Femur (tissue), 1 donor: Measurements from ENCODE around the gene DEPDC5.
"Not testable (repeated sequence)": the region's sequence is repeated elsewhere in the genome, so short reads cannot be mapped to it uniquely, and the experiment has no call there.

Experiments used
- DNase-seq: peaks from one replicate; pipeline ENCODE4 v3.0.0-alpha.2; 2017

DEPDC5 gene

DNA sequence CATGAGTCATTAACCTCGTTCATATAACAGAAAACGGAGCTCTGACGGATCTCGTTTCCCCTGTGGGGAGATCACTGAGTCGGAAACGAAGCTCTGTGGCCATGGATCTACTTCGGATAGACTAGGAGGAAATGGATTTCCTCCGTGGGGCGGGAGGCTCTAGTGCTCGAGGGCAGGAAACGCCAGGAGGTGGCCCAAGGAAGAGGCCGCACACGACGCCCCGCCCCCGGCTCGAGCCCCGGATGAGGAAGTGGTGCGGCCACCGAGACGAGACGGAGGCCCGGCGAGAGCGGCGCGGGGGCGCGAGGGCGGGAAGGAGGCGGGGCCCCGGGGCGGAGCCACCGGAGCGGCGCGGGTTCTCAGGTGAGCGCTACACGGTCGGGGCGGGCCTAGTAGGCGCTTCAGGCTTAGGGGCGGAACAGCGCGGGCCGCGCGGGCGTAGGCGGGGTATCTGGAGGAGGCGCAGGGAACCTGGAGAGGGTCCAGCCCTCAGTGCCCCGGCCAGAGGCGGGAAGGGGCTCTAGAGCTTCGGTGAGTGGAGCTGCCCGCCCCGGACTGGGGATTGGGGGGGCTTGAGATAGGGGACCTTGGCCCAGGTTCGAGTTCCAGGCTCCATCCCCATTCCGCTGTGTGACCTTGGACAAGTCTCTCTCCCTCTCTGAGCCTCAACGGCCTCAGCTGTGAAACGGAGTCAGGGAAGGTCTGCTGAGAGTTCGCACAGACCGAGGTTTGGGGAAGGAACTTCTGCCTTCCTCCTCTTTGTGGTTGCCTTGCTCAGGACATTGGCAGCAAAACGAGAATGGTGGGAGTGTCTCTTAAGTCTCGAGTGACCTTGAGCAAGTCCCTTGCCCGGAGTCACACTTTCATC is at the start of gene DEPDC5:
DEPDC5 (plus strand) TSS at position 386 of the 868 bp plus-strand sequence. CDS start 903 bp downstream, outside the sequence.
- peak; percentile 97 for DNase-seq

DNA sequence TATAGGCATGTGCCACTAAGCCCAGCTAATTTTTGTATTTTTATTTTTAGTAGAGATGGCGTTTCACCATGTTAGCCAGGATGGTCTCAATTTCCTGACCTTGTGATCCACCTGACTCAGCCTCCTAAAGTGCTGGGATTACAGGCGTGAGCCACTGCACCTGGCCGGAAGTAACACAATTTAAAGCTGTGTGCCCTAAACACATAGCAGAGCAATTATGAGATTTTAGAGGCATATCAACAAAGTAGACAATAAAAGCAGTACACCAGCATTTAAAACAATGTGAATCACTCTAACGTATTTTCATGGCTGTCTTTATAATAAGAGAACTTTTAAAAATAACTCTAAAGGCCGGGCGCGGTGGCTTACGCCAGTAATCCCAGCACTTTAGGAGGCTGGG is 46.3 kb upstream of the DEPDC5 start:
- no peak for DNase-seq

DNA sequence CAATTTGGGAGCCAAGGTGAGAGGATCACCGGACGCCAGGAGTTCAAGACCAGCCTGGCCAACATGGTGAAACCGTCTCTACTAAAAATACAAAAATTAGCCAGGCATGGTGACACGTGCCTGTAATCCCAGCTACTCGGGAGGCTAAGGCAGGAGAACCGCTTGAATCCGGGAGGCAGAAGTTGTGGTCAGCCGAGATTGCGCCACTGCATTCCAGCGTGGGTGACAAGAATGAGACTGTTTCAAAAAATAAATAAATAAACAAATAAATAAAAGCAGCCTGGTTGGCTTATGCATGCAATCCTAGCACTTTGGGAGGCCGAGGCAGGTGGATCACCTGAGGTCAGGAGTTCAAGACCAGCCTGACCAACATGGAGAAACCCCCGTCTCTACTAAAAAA is 42.6 kb upstream of the DEPDC5 start:
- DNase-seq: not testable (repeated sequence)

DNA sequence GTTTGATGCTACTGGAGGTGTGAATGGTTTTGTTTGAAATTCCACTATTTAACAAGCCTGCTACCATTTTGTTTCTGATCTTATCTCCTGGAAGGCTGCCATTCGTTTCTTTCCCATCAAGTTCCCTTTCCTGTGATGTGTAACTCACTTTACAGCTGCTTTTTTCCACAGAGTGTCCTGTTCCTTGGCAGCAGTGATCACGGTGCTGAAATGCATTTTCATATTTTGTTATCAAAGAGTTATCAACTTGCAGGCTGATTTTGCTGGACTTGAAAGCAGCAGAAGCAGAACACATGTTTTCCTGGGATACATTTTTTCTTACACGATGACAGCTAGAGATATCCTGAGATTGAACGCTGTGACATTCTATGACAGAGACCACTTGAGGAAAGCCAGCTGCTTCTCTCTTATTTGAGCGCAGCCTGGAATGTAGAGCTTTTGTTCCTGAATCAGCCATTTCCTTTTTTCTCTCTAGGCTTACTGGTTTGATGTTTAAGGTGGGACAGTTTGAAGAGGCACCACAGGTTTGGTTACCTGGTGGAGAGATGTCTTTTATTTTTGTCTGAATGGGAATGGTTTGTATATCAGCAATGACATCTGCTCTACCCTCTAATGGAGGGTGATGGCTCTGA is 38.6 kb upstream of the DEPDC5 start:
- DNase-seq: no peak

DNA sequence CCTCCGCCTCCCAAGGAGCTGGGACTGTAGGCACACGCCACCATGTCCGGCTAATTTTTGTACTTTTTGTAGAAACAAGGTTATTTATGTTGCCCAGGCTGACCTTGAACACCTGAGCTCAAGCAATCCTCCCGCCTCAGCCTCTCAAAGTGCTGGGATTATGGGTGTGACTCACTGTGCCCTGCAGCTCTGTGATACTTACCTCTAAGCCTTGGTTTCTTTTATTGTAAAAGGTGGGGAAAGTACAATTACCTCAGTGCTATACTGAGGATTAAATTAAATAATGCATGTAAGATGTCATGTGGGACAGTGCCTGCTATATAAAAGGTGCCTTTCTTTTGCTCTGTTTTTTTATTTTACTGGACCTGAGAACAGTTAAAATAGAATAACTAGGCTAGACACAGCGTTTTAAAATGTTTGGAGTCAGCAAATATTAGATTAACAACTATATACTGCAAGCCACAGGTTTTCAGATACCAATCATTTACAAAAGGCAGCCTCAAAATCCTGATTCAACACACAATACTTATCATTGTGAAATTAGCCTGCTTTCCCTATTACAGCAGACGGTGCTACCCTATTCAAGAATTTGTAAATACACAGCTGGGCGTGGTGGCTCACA is 33.9 kb upstream of the DEPDC5 start:
- no peak for DNase-seq

DNA sequence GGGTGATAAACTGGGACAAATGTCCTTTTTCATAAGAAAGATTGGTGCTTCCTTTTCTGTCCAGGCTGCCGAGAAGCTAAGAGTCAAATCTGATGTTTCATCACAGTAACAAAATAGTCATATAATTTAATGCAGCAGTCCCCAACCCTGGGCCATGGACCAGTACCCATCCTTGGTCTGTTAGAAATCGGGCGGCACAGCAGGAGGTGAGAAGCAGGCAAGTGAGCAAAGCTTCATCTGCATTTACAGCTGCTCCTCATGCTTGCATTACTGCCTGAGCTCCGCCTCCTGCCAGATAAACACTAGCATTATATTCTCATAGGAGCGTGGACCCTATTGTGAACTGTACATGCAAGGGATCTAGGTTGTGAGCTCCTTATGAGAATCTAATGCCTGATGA is 30.1 kb upstream of the DEPDC5 start:
- no peak for DNase-seq

DNA sequence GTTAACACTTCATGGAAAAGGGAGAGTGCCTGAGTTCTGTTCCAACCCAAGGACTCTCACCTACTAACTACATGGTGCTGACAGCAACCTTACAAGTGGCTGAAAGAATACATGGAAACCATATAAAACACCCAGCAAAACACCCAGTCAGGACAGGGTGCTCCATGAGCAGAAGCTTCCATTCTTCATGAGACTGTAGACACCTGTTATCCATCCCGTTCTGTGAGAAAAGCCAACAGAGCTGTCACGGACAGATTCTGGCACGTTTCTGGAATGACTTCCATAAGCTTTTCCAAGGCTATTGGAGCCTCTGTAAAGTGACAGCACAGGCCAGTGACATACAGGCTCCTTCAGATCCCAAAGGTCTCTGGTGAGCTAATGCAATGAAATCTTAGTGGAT is 27.1 kb upstream of the DEPDC5 start:
- no peak for DNase-seq

DNA sequence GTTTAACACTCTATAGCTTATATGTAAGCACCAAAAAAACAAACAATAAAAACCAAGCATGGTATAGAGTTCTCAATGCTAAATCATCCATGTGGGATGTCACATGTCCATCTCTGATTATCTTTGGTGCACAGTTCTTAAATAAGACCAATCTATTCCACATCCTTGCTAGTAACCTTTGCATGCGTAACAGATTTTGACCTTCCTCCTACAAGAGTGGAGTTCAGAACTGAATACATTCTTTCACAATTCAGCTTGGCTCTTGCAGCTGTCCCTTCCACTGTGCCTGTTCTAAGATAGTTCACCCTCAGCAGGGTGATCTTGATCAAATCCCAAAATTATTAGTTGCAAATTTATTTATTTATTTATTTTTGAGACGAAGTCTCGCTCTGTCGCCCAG is 25.0 kb upstream of the DEPDC5 start:
- DNase-seq: no peak

DNA sequence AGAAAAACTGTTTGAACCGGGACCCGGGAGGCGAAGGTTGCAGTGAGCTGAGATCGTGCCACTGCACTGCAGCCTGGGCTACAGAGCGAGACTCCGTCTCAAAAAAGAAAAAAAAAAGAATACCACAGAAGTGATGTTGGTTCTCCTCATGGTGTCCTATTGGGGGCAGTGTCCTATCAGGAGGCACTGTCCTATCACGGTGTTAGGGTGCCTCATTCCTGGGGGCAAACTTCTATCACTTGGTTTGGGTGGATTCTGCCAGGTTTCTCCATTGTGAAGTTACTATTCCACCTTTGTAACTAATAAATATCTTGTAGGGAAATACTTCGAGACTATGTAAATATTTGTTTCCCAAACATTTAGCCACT is 23.5 kb upstream of the DEPDC5 start:
- DNase-seq: no peak

DNA sequence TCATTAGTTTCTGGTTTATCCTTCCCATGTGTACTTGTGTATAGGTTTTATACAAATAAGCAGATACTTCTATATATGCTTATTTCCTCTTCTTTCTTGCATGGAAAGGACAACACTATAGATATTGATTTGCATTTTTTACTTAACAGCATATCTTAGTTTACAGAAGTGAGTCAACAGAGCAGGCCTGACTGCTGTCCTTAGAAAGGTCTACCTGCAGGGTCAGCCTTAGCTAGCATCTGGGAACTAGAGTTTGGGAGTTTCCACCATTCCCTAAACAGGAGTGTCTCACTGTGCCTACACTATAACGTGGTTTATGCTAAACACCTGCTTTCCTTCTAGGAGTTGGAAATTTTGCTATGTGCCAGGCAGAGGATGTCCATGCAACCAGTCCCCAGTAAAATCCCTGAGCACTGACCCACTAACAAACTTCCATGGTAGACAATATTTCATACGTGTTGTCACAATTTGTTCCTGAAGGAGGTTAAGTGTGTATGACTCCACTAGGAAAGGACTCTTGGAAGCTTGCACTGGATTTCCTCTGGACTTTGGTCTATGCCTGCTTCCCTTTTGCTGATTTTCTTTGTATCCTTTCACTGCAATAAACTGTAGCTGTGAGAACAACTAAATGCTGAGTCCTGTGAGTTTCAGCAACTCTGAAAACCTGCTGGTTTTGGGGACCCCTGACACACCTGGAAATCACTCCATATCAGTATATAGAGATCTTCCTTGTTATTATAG is 21.6 kb upstream of the DEPDC5 start:
- DNase-seq: no peak

DNA sequence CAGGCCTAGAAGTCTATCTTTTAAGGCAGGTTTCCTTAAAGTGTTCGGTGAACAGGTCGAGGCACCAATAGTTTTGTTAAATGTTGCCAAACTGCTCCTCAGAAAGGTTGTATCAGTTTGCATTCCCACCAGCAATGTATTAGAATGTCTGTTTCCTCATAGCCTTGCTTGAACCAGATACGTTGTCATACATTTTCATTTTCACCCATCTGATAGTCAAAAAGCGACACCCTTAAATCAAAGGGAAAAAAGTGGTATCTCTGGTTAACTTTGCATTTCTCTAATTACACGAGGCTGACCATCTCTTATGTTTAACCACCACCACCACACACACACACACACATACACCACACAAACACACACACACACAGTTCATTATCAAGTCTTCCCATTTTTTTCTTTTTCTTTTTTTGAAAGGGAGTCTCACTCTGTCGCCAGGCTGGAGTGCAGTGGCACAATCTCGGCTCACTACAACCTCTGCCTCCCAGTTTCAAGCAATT is 20.2 kb upstream of the DEPDC5 start:
- DNase-seq: no peak

DNA sequence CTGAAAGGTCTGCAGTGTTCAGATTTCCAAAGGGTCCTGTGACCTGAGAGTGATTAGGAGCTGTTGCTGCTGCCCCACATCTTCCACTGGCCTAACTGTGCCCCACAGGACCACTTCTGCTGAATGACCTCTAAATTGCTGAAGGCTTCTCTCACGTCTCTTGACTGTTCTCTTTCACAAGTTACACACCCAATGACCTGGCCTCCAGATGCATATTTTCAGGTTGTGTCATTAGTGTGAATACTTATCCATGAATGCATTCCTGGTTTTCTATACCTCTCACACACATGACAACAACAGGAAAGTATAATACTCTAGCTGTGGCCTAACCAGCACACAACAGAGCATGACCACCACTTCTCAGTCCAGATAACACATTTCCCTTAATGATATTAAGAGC is 19.3 kb upstream of the DEPDC5 start:
- DNase-seq: no peak

DNA sequence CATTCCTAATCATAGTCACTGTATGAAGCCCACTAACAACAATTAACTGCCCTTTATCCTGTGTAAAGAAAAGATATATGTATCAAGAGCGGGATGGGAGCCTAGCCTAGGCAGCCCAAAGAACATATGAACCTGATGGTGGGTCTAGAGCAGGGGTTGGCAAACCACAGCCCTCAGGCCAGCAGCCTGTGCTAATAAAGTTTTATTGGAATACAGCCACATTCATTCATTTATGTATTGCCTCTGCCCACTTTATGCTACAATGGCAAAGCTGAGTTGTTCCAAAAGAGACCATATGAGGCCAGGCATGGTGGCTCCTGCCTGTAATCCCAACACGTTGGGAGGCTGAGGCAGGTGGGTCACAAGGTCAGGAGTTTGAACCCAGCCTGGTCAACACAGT is 17.4 kb upstream of the DEPDC5 start:
- DNase-seq: no peak

DNA sequence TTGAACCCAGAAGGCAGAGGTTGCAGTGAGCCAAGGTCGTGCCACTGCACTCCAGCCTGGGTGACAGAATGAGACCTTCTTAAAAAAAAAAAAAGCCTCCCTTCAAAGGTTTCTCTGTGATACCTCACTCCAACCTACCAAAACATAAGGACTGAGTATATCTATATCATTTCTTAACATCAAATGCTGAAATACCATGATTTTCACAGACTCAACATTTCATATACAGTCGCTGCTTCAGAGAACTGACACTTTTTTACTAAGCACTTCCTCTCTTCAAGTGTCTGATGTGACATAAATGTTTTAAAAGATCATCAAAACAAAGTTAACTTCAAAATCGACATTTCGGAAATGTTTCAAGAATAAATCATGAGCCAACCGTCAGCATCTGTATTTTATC is 15.9 kb upstream of the DEPDC5 start:
- DNase-seq: no peak

DNA sequence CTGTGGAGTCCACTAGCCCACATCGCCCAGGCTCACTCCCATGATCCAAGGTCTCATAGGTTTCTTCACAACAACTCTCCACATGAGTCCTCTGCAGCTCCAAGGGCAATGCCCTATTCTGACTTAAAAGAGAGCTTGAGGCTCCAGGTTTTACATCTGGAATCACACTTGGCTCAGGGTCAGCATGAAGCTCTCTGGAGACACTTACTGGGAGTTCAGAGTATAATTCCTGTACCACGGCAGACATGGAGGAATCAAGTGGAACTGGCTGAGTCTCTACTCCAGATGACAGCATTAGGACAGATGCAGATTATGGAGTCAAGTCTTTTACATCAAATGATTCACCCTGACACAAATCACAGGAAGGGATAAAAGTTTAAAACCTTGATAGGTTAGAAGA is 15.3 kb upstream of the DEPDC5 start:
- DNase-seq: no peak

DNA sequence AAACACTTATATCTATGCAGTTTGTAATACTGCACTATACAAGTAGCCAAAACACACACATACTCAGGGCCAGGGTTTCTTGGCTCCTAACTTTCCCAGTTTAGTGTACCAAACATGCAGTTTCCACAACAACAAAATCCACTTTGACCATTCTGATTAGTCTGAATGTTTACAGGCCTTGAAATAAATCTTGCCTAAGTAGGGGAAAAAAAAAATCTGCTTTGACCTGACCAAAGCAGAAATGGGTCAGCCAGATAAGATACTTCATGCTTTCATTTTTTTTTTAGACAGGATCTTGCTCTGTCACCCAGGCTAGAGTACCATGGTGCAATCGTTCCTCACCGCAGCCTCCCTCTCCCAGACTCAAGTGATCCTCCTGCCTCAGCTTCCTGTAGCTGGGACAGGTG is 14.0 kb upstream of the DEPDC5 start:
- no peak for DNase-seq

DNA sequence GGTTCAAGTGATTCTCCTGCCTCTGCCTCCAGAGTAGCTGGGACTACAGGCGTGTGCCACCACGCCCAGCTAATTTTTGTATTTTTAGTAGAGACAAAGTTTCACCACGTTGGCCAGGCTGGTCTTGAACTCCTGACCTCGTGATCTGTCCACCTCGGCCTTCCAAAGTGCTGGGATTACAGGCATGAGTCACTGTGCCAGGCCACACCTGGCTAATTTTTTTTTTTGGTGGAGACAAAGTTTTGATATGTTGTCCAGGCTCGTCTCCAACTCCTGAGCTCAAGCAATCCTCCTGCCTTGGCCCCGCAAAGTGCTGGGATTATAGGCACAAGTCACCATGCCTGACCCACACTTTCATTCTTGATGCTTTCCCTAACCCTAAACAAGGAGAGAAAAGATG is 13.5 kb upstream of the DEPDC5 start:
- not testable (repeated sequence) for DNase-seq

DNA sequence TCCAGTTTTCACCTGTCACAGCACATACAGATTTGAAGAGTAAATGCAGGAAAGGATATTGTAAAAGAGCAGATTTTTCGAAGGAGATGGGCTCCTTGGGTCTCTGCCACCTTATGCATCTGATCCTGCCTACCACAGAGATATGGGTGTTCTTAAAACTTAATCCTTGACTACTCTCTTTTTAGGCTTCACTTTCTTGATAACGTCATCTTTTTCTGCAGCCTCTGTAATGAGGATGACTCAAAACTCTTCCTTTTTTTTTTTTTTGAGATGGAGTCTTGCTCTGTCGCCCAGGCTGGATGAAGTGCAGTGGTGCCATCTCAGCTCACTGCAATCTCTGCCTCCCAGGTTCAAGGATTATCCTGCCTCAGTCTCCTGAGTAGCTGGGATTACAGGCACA is 11.7 kb upstream of the DEPDC5 start:
- no peak for DNase-seq

DNA sequence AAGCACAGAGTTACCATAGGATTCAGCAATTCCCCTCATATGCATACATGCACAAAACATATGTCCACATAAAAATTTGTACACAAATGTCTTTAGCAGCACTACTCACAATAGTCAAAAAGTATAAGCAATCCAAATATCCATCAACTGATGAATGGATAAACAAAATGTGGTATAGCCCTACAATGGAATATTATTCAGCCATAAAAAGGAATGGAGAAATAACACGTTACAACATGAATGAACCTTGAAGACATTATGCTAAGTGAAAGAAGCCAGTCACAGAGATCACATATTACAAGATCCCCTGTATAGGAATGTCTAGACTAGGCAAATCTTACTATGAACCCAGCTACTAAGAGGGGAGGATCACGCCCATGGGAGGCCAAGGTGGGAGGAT is 11.1 kb upstream of the DEPDC5 start:
- no peak for DNase-seq

DNA sequence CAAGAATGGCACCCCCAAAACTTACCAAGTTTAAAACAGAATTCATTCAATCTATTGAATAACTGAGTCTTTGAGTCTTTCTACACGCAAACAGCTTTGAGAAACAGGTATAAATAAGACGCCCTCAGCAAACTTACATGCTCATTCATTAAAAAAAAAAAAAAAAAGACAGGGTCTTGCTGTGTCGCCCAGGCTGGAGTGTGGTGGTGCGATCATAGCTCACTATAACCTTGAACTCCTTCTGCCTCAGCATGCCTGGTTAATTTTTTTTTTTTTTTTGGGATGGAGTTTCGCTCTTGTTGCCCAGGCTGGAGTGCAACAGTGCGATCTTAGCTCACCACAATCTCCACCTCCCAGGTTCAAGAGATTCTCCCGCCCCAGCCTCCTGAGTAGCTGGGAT is 9.9 kb upstream of the DEPDC5 start:
- no peak for DNase-seq

DNA sequence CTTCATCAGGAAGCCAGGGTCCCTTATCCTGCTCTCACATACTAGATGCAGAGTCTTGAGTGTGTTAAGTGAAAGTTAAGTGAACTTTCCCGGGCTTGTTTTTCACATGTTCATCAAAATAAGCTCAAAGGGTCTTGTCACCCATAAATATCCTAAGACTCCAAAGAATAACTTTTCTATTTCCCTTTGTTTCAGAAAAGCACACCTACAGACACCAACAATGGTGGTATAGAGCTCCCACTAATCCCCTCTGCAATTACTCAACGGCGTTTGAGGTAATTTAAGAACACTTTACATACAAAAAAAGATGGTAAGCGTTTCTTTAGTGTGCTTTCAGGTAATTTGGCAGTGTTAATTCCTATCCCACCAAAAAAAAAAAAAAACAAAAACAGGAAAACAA is 6.4 kb upstream of the DEPDC5 start:
- no peak for DNase-seq

DNA sequence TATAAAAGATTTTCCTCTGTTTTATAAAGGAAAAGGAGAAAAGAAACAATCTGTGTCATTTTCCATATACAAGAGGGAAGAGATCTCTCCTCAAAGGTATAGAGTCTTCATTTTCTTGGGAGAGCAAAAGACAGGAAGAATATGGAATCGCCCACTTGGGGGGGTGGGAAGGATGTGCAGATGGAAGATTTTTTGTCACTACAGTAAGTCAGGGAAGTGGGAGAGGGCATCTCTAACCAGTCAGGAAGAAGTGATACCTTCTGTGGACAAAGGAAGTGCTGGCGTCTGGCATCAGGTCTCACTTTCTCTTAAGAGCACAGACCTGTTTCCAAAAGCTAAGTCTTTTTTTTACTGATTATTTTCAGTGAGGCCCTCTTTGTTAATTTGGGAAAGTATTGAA is 5.3 kb upstream of the DEPDC5 start:
- no peak for DNase-seq

DNA sequence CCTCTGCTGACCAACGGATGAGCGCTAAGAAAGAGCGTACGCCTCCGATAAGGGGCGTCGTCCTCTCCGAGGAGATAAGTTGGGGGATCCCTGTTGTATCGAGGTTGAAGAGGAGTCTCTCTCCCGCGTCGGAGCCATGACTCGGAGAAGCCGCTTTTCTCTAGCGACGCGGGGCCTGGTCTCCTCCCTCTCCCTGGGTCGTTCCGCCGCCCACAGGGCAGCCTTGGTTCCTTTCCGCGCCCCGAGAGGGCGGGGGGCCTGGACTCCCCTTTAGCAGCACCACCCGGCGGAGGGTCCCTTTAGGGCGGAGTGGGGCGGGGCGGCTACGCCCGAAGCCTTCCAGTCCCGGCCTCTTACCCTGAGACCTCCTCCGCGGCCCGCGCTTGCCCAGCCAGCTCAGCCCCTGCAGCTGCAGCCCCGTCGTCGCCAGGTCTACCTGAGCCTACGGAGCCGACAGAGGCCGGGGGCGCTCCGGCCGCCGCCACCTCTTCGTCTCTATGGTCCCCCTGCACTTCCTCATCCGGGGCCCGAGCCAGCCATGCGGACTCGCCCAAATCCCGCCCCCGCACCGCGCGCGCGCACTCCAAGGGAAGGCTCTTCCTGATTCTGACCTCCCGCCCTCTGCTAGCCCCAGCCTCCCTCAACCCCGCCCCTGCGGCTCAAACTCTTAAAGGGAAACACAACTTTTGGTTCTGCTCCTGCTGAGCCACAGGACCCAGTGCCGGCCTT is 4.0 kb upstream of the DEPDC5 start, which contains the start of gene PRR14L:
PRR14L (minus strand) TSS at position 497 of the 729 bp plus-strand sequence. CDS start 11,272 bp downstream, outside the sequence.
- peak; percentile 99 for DNase-seq
